Heart left ventricle (tissue), 16 donors: ENCODE data around the gene ZCCHC2. TPM values are rescaled to one million over a fixed set of nuclear protein-coding genes. Genes with fewer than 3 reads are reported as not detected.

Experiments
- ATAC-seq, 4 donors: fragments of 200-7000 bp; cut with Tn5 transposase; one replicate each; pipeline ENCODE4 v1.9.1; 2020 to 2022; ENCODE audit warnings: moderate library complexity in 4 of 4, mild to moderate bottlenecking in 3 of 4, moderate number of reproducible peaks in 1 of 4
- DNase-seq, 5 donors: peaks; one replicate each; pipeline ENCODE4 v3.0.0-alpha.2; 2020
- H3K27ac ChIP-seq, 12 donors: fragments of 200-600 bp; sonication (generic) in 4 of 12; one replicate each; pipeline versions ENCODE4 v1.5.0 to v1.8.0; 2016 to 2022; ENCODE audit warnings: mild to moderate bottlenecking in 2 of 12
- H3K27me3 ChIP-seq, 9 donors: fragments of 200-600 bp; sonication (generic) in 2 of 9; one replicate each; pipeline versions ENCODE4 v1.5.1 to v1.8.0; 2016 to 2022; ENCODE audit warnings: mild to moderate bottlenecking in 3 of 9
- H3K36me3 ChIP-seq, 9 donors: fragments of 200-600 bp; sonication (generic) in 2 of 9; one replicate each; pipeline versions ENCODE4 v1.5.0 to v1.8.0; 2018 to 2022; ENCODE audit warnings: mild to moderate bottlenecking in 2 of 9
- H3K4me1 ChIP-seq, 12 donors: fragments of 200-600 bp; sonication (generic) in 4 of 12; one replicate each; pipeline versions ENCODE4 v1.5.0 to v1.8.0; 2016 to 2022; ENCODE audit warnings: mild to moderate bottlenecking in 3 of 12
- H3K4me3 ChIP-seq, 12 donors: fragments of 200-600 bp; sonication (generic) in 4 of 12; one replicate each; pipeline versions ENCODE4 v1.5.0 to v1.8.0; 2017 to 2022; ENCODE audit warnings: mild to moderate bottlenecking in 9 of 12, moderate library complexity in 4 of 12
- H3K9me3 ChIP-seq, 12 donors: fragments of 200-600 bp; sonication (generic) in 4 of 12; one replicate each; pipeline versions ENCODE4 v1.5.0 to v1.8.0; 2016 to 2022; ENCODE audit warnings: mild to moderate bottlenecking in 1 of 12
- POLR2A ChIP-seq, 2 donors: fragments of 450-650 bp; IDR thresholded peaks; one replicate each; pipeline ENCODE4 v1.6.1; 2017; ENCODE audit warnings: antibody characterized with exemption in 2 of 2, mild to moderate bottlenecking in 2 of 2, moderate library complexity in 2 of 2
- WGBS, 4 donors: extraction: QIAGEN DNeasy Blood & Tissue Kit in 2 of 4; methylation state at CpG; one replicate each; pipeline versions ENCODE4 v1.1.5 to v1.1.7; 2013 to 2018; 5-methylcytosine and 5-hydroxymethylcytosine counted together
- intact Hi-C, 10 donors: fragments of 100-400 bp; cut with DNase I; formaldehyde crosslinking; loops; one replicate each; pipeline versions ENCODE4 v1.11.1 to v1.14.2; 2022
- long read RNA-seq, 3 donors: library from polyadenylated mRNA; unstranded; transcript quantifications; one replicate each; pipeline ENCODE4 v2.0.0, GENCODE V29; 2020 to 2021
- polyA plus RNA-seq, 2 donors: library from polyadenylated mRNA; stranded (reverse); fragments of 200-250 nt; gene quantifications; one replicate each; pipeline ENCODE4 v1.2.3, GENCODE V29; 2013
- total RNA-seq, 9 donors: library from RNA; depleted of rRNA in 2 of 9; stranded (reverse); fragments of >200 nt in 2 of 9; fragmentation: NEBNext Ultra II Directional in 3 of 9; extraction: Animal tissue kit (Norgen Biotek cat#: 25700) in 3 of 9; gene quantifications; one replicate each; pipeline versions ENCODE4 v1.1.0 to v1.2.4, GENCODE V29; 2016 to 2023
- TF ChIP-seq, protein P1 (sequence below), 12 donors: fragments of 200-600 bp; sonication (generic) in 4 of 12; IDR thresholded peaks; one replicate each; pipeline versions ENCODE4 v1.5.0 to v1.8.0; 2018 to 2022; ENCODE audit warnings: antibody characterized with exemption in 12 of 12, mild to moderate bottlenecking in 5 of 12
- donor health status: ischemic (EF 13 %, LVEDD 7.1; RV severe dilation, severe dysfunction).
- donor health status: healthy with polysubstance abuse.
- donor health status: DM: no; HTN: yes; CAD: no.
- donor health status: DM: no; HTN: no; CAD: no.
- donor health status: ischemic (EF 25% LVEDD 6.9; RV normal size, moderate dysfunction).
- donor health status: ischemic (EF 25% LVEDD 5.7; RV mildly dilated, moderate dysfunction).
- donor health status: healthy.
- donor health status: DM: yes; HTN: yes; CAD: no.
- donor health status: ischemic (EF 35%, LVEDD 5.7; RV mildly dilated, moderate dysfunction).
- donor health status: nonischemic (EF 11% LVEDD 7.7; RV severe dilation, severe dysfunction).
- donor health status: DM: yes; HTN: yes; CAD: no.
- donor health status: PGD.
- donor health status: ischemic (EF 29% LVEDD 5.4; RV normal size, mild dysfunction).
- donor health status: nonischemic (EF 23%, LVEDD 6.1; RV moderate dilation, normal function).

The ZCCHC2 gene
- total RNA-seq (10 to 100 TPM; 11.2 to 27.5 (median 18.9) TPM), polyA plus RNA-seq (10 to 100 TPM in 1 of 2 donors, 1 to 10 TPM in 1; 5.6 to 13.3 TPM)
- long read RNA-seq, donor 1, partial matches to known transcripts: 1 of 5 reads
- long read RNA-seq, donor 1, other reads (novel, unspliced or antisense): 2 of 5 reads
- long read RNA-seq, donor 2, partial matches to known transcripts: 5 of 6 reads
- long read RNA-seq, donor 2, other reads (novel, unspliced or antisense): 0 of 6 reads
- long read RNA-seq, donor 3, partial matches to known transcripts: 6 of 13 reads
- long read RNA-seq, donor 3, other reads (novel, unspliced or antisense): 7 of 13 reads

DNA sequence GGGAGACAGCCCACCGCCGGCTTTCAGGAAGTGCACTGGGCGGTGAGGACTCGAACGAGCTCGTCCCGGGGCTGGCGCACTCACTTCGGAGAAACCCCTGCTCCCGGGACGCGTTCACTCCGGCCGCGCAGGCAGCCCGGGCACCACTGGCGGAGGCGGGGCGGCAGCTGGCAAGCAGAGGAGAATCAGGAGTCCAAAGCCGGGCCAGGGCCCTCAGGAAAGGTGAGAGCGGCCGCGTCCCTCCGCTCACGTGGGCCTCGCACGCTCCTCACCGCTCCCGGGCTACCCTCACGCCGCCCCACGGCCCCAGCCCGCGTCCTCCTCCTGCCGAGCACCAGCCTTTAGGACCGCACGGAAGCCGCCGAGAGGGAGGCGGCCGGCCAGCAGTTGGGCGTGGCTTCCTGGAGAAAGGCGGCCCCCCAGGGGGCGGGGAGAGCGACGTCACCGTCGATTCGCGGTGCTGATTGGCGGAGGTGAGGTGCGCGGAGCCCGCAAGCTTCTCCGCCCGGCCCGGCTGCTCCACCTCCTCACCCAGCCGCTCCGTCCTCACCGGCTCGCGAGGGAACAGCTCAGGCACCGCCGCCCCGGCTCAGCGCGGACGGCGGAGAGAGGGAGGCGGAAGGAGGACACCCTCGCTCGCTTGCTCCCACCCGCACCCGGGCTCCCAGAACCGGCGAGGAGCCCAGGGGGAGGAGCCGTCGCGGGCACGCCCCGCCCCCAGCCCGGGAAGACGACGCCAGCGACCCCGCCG is at the start of gene ZCCHC2:
Gene ZCCHC2, plus strand, starts transcription at position 522 of the 751 bp plus-strand sequence. CDS start 400 bp downstream, outside the sequence.
- peak within 1 kb of the TSS; percentile 66 to 98 (median 94) for H3K4me3 ChIP-seq
- peak; percentile 82 to 92 (median 90) for ATAC-seq
- no peaks in the 10 kb centered on the region for H3K36me3 ChIP-seq
- H3K4me1 ChIP-seq: peaks cover 3 to 36% (median 24%) of the 10 kb centered on the region in 12 donors
- intact Hi-C loops: loop anchor here in 8 of 10 donors (1.0 to 10.0 kb wide), 10 partner anchors 45 to 335 kb away; partner anchors contain the start of genes PHLPP1 (in 3 of the 8), PIGN (in 1 of the 8) and RELCH (in 1 of the 8)
- peak; percentile 78 to 89 for TF ChIP-seq POLR2A (IDR thresholded peaks at IDR 0.05)
- TF ChIP-seq, protein P1, sequence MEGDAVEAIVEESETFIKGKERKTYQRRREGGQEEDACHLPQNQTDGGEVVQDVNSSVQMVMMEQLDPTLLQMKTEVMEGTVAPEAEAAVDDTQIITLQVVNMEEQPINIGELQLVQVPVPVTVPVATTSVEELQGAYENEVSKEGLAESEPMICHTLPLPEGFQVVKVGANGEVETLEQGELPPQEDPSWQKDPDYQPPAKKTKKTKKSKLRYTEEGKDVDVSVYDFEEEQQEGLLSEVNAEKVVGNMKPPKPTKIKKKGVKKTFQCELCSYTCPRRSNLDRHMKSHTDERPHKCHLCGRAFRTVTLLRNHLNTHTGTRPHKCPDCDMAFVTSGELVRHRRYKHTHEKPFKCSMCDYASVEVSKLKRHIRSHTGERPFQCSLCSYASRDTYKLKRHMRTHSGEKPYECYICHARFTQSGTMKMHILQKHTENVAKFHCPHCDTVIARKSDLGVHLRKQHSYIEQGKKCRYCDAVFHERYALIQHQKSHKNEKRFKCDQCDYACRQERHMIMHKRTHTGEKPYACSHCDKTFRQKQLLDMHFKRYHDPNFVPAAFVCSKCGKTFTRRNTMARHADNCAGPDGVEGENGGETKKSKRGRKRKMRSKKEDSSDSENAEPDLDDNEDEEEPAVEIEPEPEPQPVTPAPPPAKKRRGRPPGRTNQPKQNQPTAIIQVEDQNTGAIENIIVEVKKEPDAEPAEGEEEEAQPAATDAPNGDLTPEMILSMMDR (IDR thresholded peaks at IDR 0.05): no peak
- H3K27me3 ChIP-seq: no peaks in the 10 kb centered on the region
- DNase-seq: peak; percentile 98 to 99 (median 99)
- H3K27ac ChIP-seq: peak within 1 kb of the TSS; percentile 90 to 100 (median 98)
- H3K9me3 ChIP-seq: no peaks in the 10 kb centered on the region
- WGBS, 4 donors: 0 to 2% (median 0%) methylated on average over 6 to 87 of the region's 87 CpGs

DNA sequence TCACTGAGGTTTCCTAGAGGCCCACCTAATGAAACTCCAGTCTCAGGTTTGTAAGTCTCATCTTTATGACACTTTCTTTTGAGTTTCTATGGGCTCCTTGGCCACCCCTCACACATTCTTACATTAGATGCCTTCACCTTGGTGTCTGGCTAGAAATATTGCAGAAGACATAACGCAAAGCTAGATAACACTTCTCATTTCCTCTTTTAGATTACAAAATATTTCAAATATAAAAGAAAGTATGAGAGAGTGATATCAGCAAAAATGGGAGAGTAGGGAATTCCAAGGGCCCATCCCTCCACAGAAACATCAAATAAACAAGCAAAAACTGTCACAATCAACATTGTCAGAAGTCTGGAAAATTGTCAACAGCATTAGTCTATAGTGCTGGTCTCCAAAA is 43.3 kb upstream of the ZCCHC2 start:
- Histone ChIP-seq H3K27me3 (no peaks in the 10 kb centered on the region), H3K4me1 (peaks cover 0 to 7% (median 0%) of the 10 kb centered on the region in 12 donors), H3K9me3 (peaks cover 0 to 29% (median 16%) of the 10 kb centered on the region in 12 donors), H3K27ac (no peak overlapping the region), H3K4me3 (no peak overlapping the region), H3K36me3 (no peaks in the 10 kb centered on the region)
- DNase-seq: no peak
- 78 to 95% (median 84%) methylated on average over 1 of the region's 1 CpG for WGBS, 4 donors
- TF ChIP-seq, protein P1 (IDR thresholded peaks at IDR 0.05): no peak
- intact Hi-C loops: no loop called here
- no peak for ATAC-seq

DNA sequence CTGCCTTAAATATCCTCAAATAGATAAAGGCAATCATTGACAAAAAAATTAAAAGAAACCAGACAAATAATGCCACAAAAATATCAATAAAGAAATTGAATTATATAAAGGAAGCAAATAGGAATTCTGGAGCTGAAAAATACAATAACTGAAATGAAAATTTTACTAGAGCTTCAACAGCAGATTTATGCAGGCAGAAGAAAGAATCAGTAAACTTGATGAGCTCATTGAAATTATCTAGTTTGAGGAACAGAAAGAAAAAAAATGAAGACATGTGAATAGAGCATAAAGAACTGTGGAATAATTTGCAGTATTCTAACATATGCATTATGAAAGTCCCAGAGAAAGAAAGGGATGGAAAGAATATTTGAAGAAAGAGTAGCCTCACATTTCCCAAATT is 41.9 kb upstream of the ZCCHC2 start:
- DNase-seq (no peak), ATAC-seq (no peak)
- Histone ChIP-seq H3K27ac (no peak overlapping the region), H3K36me3 (no peaks in the 10 kb centered on the region), H3K27me3 (peaks cover 0 to under 1% (median 0%) of the 10 kb centered on the region in 9 donors), H3K4me3 (no peak overlapping the region), H3K4me1 (peaks cover 0 to 7% (median 0%) of the 10 kb centered on the region in 12 donors), H3K9me3 (peaks cover 0 to 29% (median 16%) of the 10 kb centered on the region in 12 donors)
- intact Hi-C loops: no loop called here
- no peak for TF ChIP-seq POLR2A (IDR thresholded peaks at IDR 0.05)
- TF ChIP-seq, protein P1 (IDR thresholded peaks at IDR 0.05): no peak

DNA sequence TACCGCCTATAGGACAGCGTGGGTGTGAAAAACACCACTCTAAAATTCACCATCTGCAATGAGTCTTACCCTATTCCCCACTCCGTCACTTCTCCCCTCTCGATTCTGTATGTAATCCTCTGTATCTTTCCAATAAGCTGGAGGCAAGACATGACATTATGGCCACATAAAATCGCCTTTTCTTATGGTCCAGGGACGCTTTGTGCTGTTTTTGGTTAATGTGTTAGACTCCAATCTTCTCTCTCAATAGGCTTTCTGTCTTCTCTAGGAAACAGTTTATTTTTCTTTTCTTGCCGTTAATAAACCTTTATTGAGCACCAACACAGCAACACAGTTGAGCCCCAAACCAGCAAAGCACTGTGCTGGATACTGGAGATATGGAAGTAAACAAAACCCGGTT is 37.9 kb upstream of the ZCCHC2 start:
- H3K27me3 ChIP-seq: peaks cover 0 to 8% (median 0%) of the 10 kb centered on the region in 9 donors
- no peaks in the 10 kb centered on the region for H3K36me3 ChIP-seq
- H3K4me1 ChIP-seq: peaks cover 0 to under 1% (median 0%) of the 10 kb centered on the region in 12 donors
- DNase-seq: no peak
- intact Hi-C loops: no loop called here
- 75 to 80% (median 77%) methylated on average over 8 of the region's 8 CpGs for WGBS, 4 donors
- peaks cover 0 to 24% (median 15%) of the 10 kb centered on the region in 12 donors for H3K9me3 ChIP-seq
- TF ChIP-seq, protein P1 (IDR thresholded peaks at IDR 0.05): no peak
- no peak for TF ChIP-seq POLR2A (IDR thresholded peaks at IDR 0.05)
- H3K27ac ChIP-seq: no peak overlapping the region
- ATAC-seq: no peak
- H3K4me3 ChIP-seq: no peak overlapping the region
